ENCODE data around the gene EFR3B. TPM values are rescaled to one million over a fixed set of nuclear protein-coding genes. Genes with fewer than 3 reads are reported as not detected.
"Not testable (repeated sequence)": the region's sequence is repeated elsewhere in the genome, so short reads cannot be mapped to it uniquely, and the experiment has no call there.

EFR3B gene
- total RNA-seq, 2 experiments from 2014 or later: 0.05 TPM

GRCh38 chr2:25098670-25099486 is 57.0 kb downstream of the EFR3B start:
- ATAC-seq (no peak), DNase-seq (no peak)
- Mint-ChIP-seq H3K4me1 (ENCODE audit: low read depth) (no peaks in the 10 kb centered on the region), H3K9me3 (ENCODE audit: insufficient read depth) (no peaks in the 10 kb centered on the region), H3K27me3 (ENCODE audit: low read depth) (peaks cover 4% of the 10 kb centered on the region), H3K27ac (no peak overlapping the region), H3K4me3 (no peak overlapping the region), H3K36me3 (ENCODE audit: low read depth) (no peaks in the 10 kb centered on the region)
- CTCF ChIA-PET: no interaction called here
- POLR2A ChIA-PET: no interaction called here

- DNase-seq; CTCF ChIA-PET; H3K27me3 Mint-ChIP-seq (ENCODE audit: low read depth); POLR2A ChIA-PET; H3K4me1 Mint-ChIP-seq (ENCODE audit: low read depth); ATAC-seq; H3K9me3 Mint-ChIP-seq (ENCODE audit: insufficient read depth); H3K27ac Mint-ChIP-seq; H3K4me3 Mint-ChIP-seq; H3K36me3 Mint-ChIP-seq (ENCODE audit: low read depth): not testable (repeated sequence)
Observed at GRCh38 chr2:25102352-25102751, 60.5 kb downstream of the EFR3B start.

- H3K4me3 Mint-ChIP-seq: no peak overlapping the region
- no peaks in the 10 kb centered on the region for H3K36me3 Mint-ChIP-seq (ENCODE audit: low read depth)
- ChIA-PET CTCF (no interaction called here), POLR2A (no interaction called here)
- no peak overlapping the region for H3K27ac Mint-ChIP-seq
- no peaks in the 10 kb centered on the region for H3K27me3 Mint-ChIP-seq (ENCODE audit: low read depth)
- ATAC-seq (no peak), DNase-seq (no peak)
- H3K4me1 Mint-ChIP-seq (ENCODE audit: low read depth): no peaks in the 10 kb centered on the region
- H3K9me3 Mint-ChIP-seq (ENCODE audit: insufficient read depth): no peaks in the 10 kb centered on the region
Observed at GRCh38 chr2:25103287-25103871, 61.5 kb downstream of the EFR3B start.

- Mint-ChIP-seq H3K36me3 (ENCODE audit: low read depth) (no peaks in the 10 kb centered on the region), H3K4me3 (no peak overlapping the region), H3K9me3 (ENCODE audit: insufficient read depth) (no peaks in the 10 kb centered on the region), H3K27me3 (ENCODE audit: low read depth) (no peaks in the 10 kb centered on the region), H3K4me1 (ENCODE audit: low read depth) (no peaks in the 10 kb centered on the region), H3K27ac (no peak overlapping the region)
- ChIA-PET POLR2A (no interaction called here), CTCF (interaction anchor here (1.2 kb wide), 1 partner anchor 128 kb away, joined by 4 read pairs; no protein-coding TSS in a partner anchor)
- no peak for ATAC-seq
- no peak for DNase-seq
Observed at GRCh38 chr2:25104736-25105135, 62.9 kb downstream of the EFR3B start.

- no peaks in the 10 kb centered on the region for H3K9me3 Mint-ChIP-seq (ENCODE audit: insufficient read depth)
- ATAC-seq (no peak), DNase-seq (no peak)
- no peak overlapping the region for H3K4me3 Mint-ChIP-seq
- POLR2A ChIA-PET: no interaction called here
- no peaks in the 10 kb centered on the region for H3K4me1 Mint-ChIP-seq (ENCODE audit: low read depth)
- CTCF ChIA-PET: interaction anchor here (1.2 kb wide), 1 partner anchor 129 kb away, joined by 4 read pairs; no protein-coding TSS in a partner anchor
- H3K27me3 Mint-ChIP-seq (ENCODE audit: low read depth): no peaks in the 10 kb centered on the region
- H3K27ac Mint-ChIP-seq: no peak overlapping the region
- no peaks in the 10 kb centered on the region for H3K36me3 Mint-ChIP-seq (ENCODE audit: low read depth)
Observed at GRCh38 chr2:25105336-25106085, 63.6 kb downstream of the EFR3B start.

- POLR2A ChIA-PET: no interaction called here
- CTCF ChIA-PET: no interaction called here
- Mint-ChIP-seq H3K36me3 (ENCODE audit: low read depth) (no peaks in the 10 kb centered on the region), H3K27me3 (ENCODE audit: low read depth) (peaks cover 5% of the 10 kb centered on the region), H3K27ac (no peak overlapping the region), H3K4me3 (no peak overlapping the region), H3K4me1 (ENCODE audit: low read depth) (no peaks in the 10 kb centered on the region), H3K9me3 (ENCODE audit: insufficient read depth) (no peaks in the 10 kb centered on the region)
- no peak for ATAC-seq
- DNase-seq: no peak
Observed at GRCh38 chr2:25109822-25110221, 67.9 kb downstream of the EFR3B start.

GRCh38 chr2:25112113-25112512 is 70.2 kb downstream of the EFR3B start:
- H3K27me3 Mint-ChIP-seq (ENCODE audit: low read depth): peaks cover 5% of the 10 kb centered on the region
- ATAC-seq (no peak), DNase-seq (no peak)
- POLR2A ChIA-PET: no interaction called here
- H3K27ac Mint-ChIP-seq: no peak overlapping the region
- CTCF ChIA-PET: no interaction called here
- no peaks in the 10 kb centered on the region for H3K36me3 Mint-ChIP-seq (ENCODE audit: low read depth)
- H3K4me1 Mint-ChIP-seq (ENCODE audit: low read depth): no peaks in the 10 kb centered on the region
- no peaks in the 10 kb centered on the region for H3K9me3 Mint-ChIP-seq (ENCODE audit: insufficient read depth)
- H3K4me3 Mint-ChIP-seq: no peak overlapping the region

GRCh38 chr2:25115249-25115883 is 73.5 kb downstream of the EFR3B start:
- no peak for DNase-seq
- ATAC-seq: no peak
- POLR2A ChIA-PET: no interaction called here
- no peak overlapping the region for H3K4me3 Mint-ChIP-seq
- CTCF ChIA-PET: interaction anchor here (2.3 to 3.8 kb wide), 2 partner anchors 13 to 140 kb away, joined by 9 to 16 read pairs; no protein-coding TSS in a partner anchor
- H3K27ac Mint-ChIP-seq: no peak overlapping the region
- no peaks in the 10 kb centered on the region for H3K9me3 Mint-ChIP-seq (ENCODE audit: insufficient read depth)
- peaks cover 5% of the 10 kb centered on the region for H3K27me3 Mint-ChIP-seq (ENCODE audit: low read depth)
- H3K36me3 Mint-ChIP-seq (ENCODE audit: low read depth): no peaks in the 10 kb centered on the region
- no peaks in the 10 kb centered on the region for H3K4me1 Mint-ChIP-seq (ENCODE audit: low read depth)

GRCh38 chr2:25115902-25116301 is 74.0 kb downstream of the EFR3B start:
- Mint-ChIP-seq H3K27ac (no peak overlapping the region), H3K36me3 (ENCODE audit: low read depth) (no peaks in the 10 kb centered on the region), H3K9me3 (ENCODE audit: insufficient read depth) (no peaks in the 10 kb centered on the region), H3K27me3 (ENCODE audit: low read depth) (peaks cover 5% of the 10 kb centered on the region), H3K4me1 (ENCODE audit: low read depth) (no peaks in the 10 kb centered on the region), H3K4me3 (no peak overlapping the region)
- DNase-seq (no peak), ATAC-seq (no peak)
- CTCF ChIA-PET: interaction anchor here (2.3 to 3.8 kb wide), 2 partner anchors 13 to 140 kb away, joined by 9 to 16 read pairs; no protein-coding TSS in a partner anchor
- POLR2A ChIA-PET: no interaction called here

GRCh38 chr2:25116956-25117355 is 75.1 kb downstream of the EFR3B start:
- H3K27me3 Mint-ChIP-seq (ENCODE audit: low read depth): peaks cover 2% of the 10 kb centered on the region
- DNase-seq (no peak), ATAC-seq (no peak)
- POLR2A ChIA-PET: no interaction called here
- no peaks in the 10 kb centered on the region for H3K9me3 Mint-ChIP-seq (ENCODE audit: insufficient read depth)
- H3K27ac Mint-ChIP-seq: no peak overlapping the region
- no peak overlapping the region for H3K4me3 Mint-ChIP-seq
- no peaks in the 10 kb centered on the region for H3K4me1 Mint-ChIP-seq (ENCODE audit: low read depth)
- H3K36me3 Mint-ChIP-seq (ENCODE audit: low read depth): no peaks in the 10 kb centered on the region
- CTCF ChIA-PET: interaction anchor here (3.8 kb wide), 1 partner anchor 12 kb away, joined by 16 read pairs; no protein-coding TSS in a partner anchor

GRCh38 chr2:25119263-25119662 is 77.4 kb downstream of the EFR3B start:
- ChIA-PET POLR2A (no interaction called here), CTCF (interaction anchor here (1.2 kb wide), 1 partner anchor 9 kb away, joined by 3 read pairs; no protein-coding TSS in a partner anchor)
- H3K27ac Mint-ChIP-seq: no peak overlapping the region
- H3K9me3 Mint-ChIP-seq (ENCODE audit: insufficient read depth): no peaks in the 10 kb centered on the region
- H3K27me3 Mint-ChIP-seq (ENCODE audit: low read depth): peaks cover 3% of the 10 kb centered on the region
- no peak overlapping the region for H3K4me3 Mint-ChIP-seq
- ATAC-seq: no peak
- H3K4me1 Mint-ChIP-seq (ENCODE audit: low read depth): no peaks in the 10 kb centered on the region
- H3K36me3 Mint-ChIP-seq (ENCODE audit: low read depth): no peaks in the 10 kb centered on the region
- no peak for DNase-seq

GRCh38 chr2:25122367-25122766 is 80.5 kb downstream of the EFR3B start:
- H3K36me3 Mint-ChIP-seq (ENCODE audit: low read depth): no peaks in the 10 kb centered on the region
- ChIA-PET POLR2A (no interaction called here), CTCF (no interaction called here)
- no peaks in the 10 kb centered on the region for H3K4me1 Mint-ChIP-seq (ENCODE audit: low read depth)
- DNase-seq (no peak), ATAC-seq (no peak)
- H3K9me3 Mint-ChIP-seq (ENCODE audit: insufficient read depth): no peaks in the 10 kb centered on the region
- no peak overlapping the region for H3K4me3 Mint-ChIP-seq
- H3K27ac Mint-ChIP-seq: no peak overlapping the region
- H3K27me3 Mint-ChIP-seq (ENCODE audit: low read depth): peaks cover 3% of the 10 kb centered on the region
